ENCODE data around the gene NOC4L. TPM values are rescaled to one million over a fixed set of nuclear protein-coding genes. Genes with fewer than 3 reads are reported as not detected.

Gene NOC4L
- total RNA-seq, 1 donor from 2014 or later = 10.0 TPM

GRCh38 chr12:132103542-132104308 is 40.5 kb upstream of the NOC4L start:
- no peak for DNase-seq (ENCODE audit: low read depth)
- Histone ChIP-seq H3K27me3 (ENCODE audit: control insufficient read depth, insufficient read depth, low read length) (no peaks in the 10 kb centered on the region), H3K36me3 (ENCODE audit: control insufficient read depth, insufficient read depth, low read length) (peaks cover 2% of the 10 kb centered on the region), H3K4me3 (ENCODE audit: low read depth, low read length) (no peak overlapping the region)
- FAIRE-seq = no peak
- no peak for TF ChIP-seq CTCF (IDR thresholded peaks at IDR 0.05; ENCODE audit: insufficient read depth, low read length, severe bottlenecking)

- H3K27me3 ChIP-seq (ENCODE audit: control insufficient read depth, insufficient read depth, low read length) = no peaks in the 10 kb centered on the region
Observed at GRCh38 chr12:132105467-132105866, 38.8 kb upstream of the NOC4L start.

GRCh38 chr12:132106921-132107320 is 37.3 kb upstream of the NOC4L start:
- FAIRE-seq (no peak), DNase-seq (ENCODE audit: low read depth) (peak; percentile 1)
- Histone ChIP-seq H3K4me3 (ENCODE audit: low read depth, low read length) (no peak overlapping the region), H3K27me3 (ENCODE audit: control insufficient read depth, insufficient read depth, low read length) (no peaks in the 10 kb centered on the region), H3K36me3 (ENCODE audit: control insufficient read depth, insufficient read depth, low read length) (peaks cover 8% of the 10 kb centered on the region)
- TF ChIP-seq CTCF (IDR thresholded peaks at IDR 0.05; ENCODE audit: insufficient read depth, low read length, severe bottlenecking) = no peak

More at GRCh38 chr12:132105467-132105866, 38.8 kb upstream of the NOC4L start:
- FAIRE-seq (no peak), DNase-seq (ENCODE audit: low read depth) (no peak)
- TF ChIP-seq CTCF (IDR thresholded peaks at IDR 0.05; ENCODE audit: insufficient read depth, low read length, severe bottlenecking) = no peak
- Histone ChIP-seq H3K4me3 (ENCODE audit: low read depth, low read length) (no peak overlapping the region), H3K36me3 (ENCODE audit: control insufficient read depth, insufficient read depth, low read length) (peaks cover 4% of the 10 kb centered on the region)

GRCh38 chr12:132108211-132108832 is 35.9 kb upstream of the NOC4L start:
- peaks cover 8% of the 10 kb centered on the region for H3K36me3 ChIP-seq (ENCODE audit: control insufficient read depth, insufficient read depth, low read length)
- no peaks in the 10 kb centered on the region for H3K27me3 ChIP-seq (ENCODE audit: control insufficient read depth, insufficient read depth, low read length)
- no peak overlapping the region for H3K4me3 ChIP-seq (ENCODE audit: low read depth, low read length)
- DNase-seq (ENCODE audit: low read depth) (no peak), FAIRE-seq (no peak)
- no peak for TF ChIP-seq CTCF (IDR thresholded peaks at IDR 0.05; ENCODE audit: insufficient read depth, low read length, severe bottlenecking)

GRCh38 chr12:132109741-132110140 is 34.5 kb upstream of the NOC4L start:
- TF ChIP-seq CTCF (IDR thresholded peaks at IDR 0.05; ENCODE audit: insufficient read depth, low read length, severe bottlenecking) = no peak
- no peaks in the 10 kb centered on the region for H3K27me3 ChIP-seq (ENCODE audit: control insufficient read depth, insufficient read depth, low read length)
- no peak overlapping the region for H3K4me3 ChIP-seq (ENCODE audit: low read depth, low read length)
- FAIRE-seq = no peak
- DNase-seq (ENCODE audit: low read depth) = no peak
- peaks cover 9% of the 10 kb centered on the region for H3K36me3 ChIP-seq (ENCODE audit: control insufficient read depth, insufficient read depth, low read length)
